ENCODE results near the gene DMRTA2. TPM values are rescaled to one million over a fixed set of nuclear protein-coding genes. Genes with fewer than 3 reads are reported as not detected.

Gene DMRTA2
- total RNA-seq, 2 donors from 2014 or later, result not detected

- H3K4me3 ChIP-seq, result no peak overlapping the region
- H3K9me3 ChIP-seq, result no peaks in the 10 kb centered on the region
- no peaks in the 10 kb centered on the region for H3K27me3 ChIP-seq
- no peaks in the 10 kb centered on the region for H3K4me1 ChIP-seq
- no peak overlapping the region for H3K27ac ChIP-seq
- DNase-seq, result no peak
- peaks cover 0 to 8% of the 10 kb centered on the region in 2 donors for H3K36me3 ChIP-seq (replicated peaks in 1 of 2; ENCODE audit: insufficient read depth in 1 of 2, low read depth in 2 of 2)
- ATAC-seq, result no peak
- no peak for TF ChIP-seq POLR2A (IDR thresholded peaks at IDR 0.05)
- TF ChIP-seq, protein P1, sequence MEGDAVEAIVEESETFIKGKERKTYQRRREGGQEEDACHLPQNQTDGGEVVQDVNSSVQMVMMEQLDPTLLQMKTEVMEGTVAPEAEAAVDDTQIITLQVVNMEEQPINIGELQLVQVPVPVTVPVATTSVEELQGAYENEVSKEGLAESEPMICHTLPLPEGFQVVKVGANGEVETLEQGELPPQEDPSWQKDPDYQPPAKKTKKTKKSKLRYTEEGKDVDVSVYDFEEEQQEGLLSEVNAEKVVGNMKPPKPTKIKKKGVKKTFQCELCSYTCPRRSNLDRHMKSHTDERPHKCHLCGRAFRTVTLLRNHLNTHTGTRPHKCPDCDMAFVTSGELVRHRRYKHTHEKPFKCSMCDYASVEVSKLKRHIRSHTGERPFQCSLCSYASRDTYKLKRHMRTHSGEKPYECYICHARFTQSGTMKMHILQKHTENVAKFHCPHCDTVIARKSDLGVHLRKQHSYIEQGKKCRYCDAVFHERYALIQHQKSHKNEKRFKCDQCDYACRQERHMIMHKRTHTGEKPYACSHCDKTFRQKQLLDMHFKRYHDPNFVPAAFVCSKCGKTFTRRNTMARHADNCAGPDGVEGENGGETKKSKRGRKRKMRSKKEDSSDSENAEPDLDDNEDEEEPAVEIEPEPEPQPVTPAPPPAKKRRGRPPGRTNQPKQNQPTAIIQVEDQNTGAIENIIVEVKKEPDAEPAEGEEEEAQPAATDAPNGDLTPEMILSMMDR (IDR thresholded peaks at IDR 0.05), result no peak
- intact Hi-C loops (cut with DNase I), result no loop called here
Measured at GRCh38 chr1:50438945-50439344, 15.7 kb upstream of the DMRTA2 start.

GRCh38 chr1:50436489-50436888 lies 13.2 kb upstream of the DMRTA2 start:
- ATAC-seq, result no peak
- no peak overlapping the region for H3K27ac ChIP-seq
- TF ChIP-seq, protein P1 (IDR thresholded peaks at IDR 0.05), result no peak
- TF ChIP-seq POLR2A (IDR thresholded peaks at IDR 0.05), result no peak
- no peaks in the 10 kb centered on the region for H3K9me3 ChIP-seq
- intact Hi-C loops (cut with DNase I), result no loop called here
- peaks cover under 1% of the 10 kb centered on the region for H3K4me1 ChIP-seq
- no peak overlapping the region for H3K4me3 ChIP-seq
- peaks cover 0 to 8% of the 10 kb centered on the region in 2 donors for H3K36me3 ChIP-seq (replicated peaks in 1 of 2; ENCODE audit: insufficient read depth in 1 of 2, low read depth in 2 of 2)
- WGBS, 2 donors, result 85 to 91% methylated on average over 6 of the region's 6 CpGs
- H3K27me3 ChIP-seq, result no peaks in the 10 kb centered on the region
- no peak for DNase-seq

- Histone ChIP-seq H3K9me3 (no peaks in the 10 kb centered on the region), H3K27ac (no peak overlapping the region), H3K27me3 (peaks cover 0 to 27% of the 10 kb centered on the region in 2 donors), H3K4me3 (no peak overlapping the region), H3K36me3 (replicated peaks in 1 of 2; ENCODE audit: insufficient read depth in 1 of 2, low read depth in 2 of 2) (no peaks in the 10 kb centered on the region), H3K4me1 (peaks cover 41% of the 10 kb centered on the region)
- no peak for ATAC-seq
- 18 to 21% methylated on average over 5 of the region's 5 CpGs for WGBS, 2 donors
- TF ChIP-seq, protein P1 (IDR thresholded peaks at IDR 0.05), result no peak
- no peak for TF ChIP-seq POLR2A (IDR thresholded peaks at IDR 0.05)
- no peak for DNase-seq
- intact Hi-C loops (cut with DNase I), result no loop called here
Measured at GRCh38 chr1:50430010-50430405, 6.8 kb upstream of the DMRTA2 start.

GRCh38 chr1:50427818-50428779 lies 4.9 kb upstream of the DMRTA2 start:
- Histone ChIP-seq H3K27ac (no peak overlapping the region), H3K4me3 (no peak overlapping the region), H3K4me1 (peaks cover 55% of the 10 kb centered on the region), H3K36me3 (replicated peaks in 1 of 2; ENCODE audit: insufficient read depth in 1 of 2, low read depth in 2 of 2) (no peaks in the 10 kb centered on the region), H3K27me3 (peaks cover 0 to 44% of the 10 kb centered on the region in 2 donors), H3K9me3 (no peaks in the 10 kb centered on the region)
- DNase-seq (no peak), ATAC-seq (no peak)
- intact Hi-C loops (cut with DNase I), result no loop called here
- WGBS, 2 donors, result 7 to 12% methylated on average over 21 to 35 of the region's 35 CpGs
- TF ChIP-seq, protein P1 (IDR thresholded peaks at IDR 0.05), result no peak
- TF ChIP-seq POLR2A (IDR thresholded peaks at IDR 0.05), result no peak

All from body of pancreas (tissue), 4 donors.